Measurements from ENCODE around the gene ZBTB16.
"Not testable (repeated sequence)": the region's sequence is repeated elsewhere in the genome, so short reads cannot be mapped to it uniquely, and the experiment has no call there.

ZBTB16 gene

DNA sequence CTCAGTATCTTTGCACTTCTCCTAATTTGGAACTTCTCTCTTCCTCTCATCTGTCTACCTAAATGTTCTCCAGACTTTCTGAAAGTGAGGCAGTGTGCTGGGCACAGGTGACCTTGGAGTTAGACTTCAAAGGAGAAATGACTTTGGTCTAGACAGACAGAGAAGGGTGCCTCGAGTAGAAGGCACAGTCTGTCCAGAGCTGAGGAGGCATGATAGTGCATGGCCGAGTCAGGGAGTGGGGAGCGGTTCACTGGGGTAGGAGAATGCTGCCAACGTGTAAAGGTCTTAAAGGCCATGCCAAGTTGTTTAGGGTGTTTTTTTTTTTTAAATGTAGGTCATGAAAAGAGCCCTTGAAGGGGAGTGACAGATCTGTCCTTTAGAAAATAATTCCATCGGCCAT lies 17.3 kb upstream of the ZBTB16 start:
- no peak for DNase-seq (ENCODE audit: low read depth)

DNA sequence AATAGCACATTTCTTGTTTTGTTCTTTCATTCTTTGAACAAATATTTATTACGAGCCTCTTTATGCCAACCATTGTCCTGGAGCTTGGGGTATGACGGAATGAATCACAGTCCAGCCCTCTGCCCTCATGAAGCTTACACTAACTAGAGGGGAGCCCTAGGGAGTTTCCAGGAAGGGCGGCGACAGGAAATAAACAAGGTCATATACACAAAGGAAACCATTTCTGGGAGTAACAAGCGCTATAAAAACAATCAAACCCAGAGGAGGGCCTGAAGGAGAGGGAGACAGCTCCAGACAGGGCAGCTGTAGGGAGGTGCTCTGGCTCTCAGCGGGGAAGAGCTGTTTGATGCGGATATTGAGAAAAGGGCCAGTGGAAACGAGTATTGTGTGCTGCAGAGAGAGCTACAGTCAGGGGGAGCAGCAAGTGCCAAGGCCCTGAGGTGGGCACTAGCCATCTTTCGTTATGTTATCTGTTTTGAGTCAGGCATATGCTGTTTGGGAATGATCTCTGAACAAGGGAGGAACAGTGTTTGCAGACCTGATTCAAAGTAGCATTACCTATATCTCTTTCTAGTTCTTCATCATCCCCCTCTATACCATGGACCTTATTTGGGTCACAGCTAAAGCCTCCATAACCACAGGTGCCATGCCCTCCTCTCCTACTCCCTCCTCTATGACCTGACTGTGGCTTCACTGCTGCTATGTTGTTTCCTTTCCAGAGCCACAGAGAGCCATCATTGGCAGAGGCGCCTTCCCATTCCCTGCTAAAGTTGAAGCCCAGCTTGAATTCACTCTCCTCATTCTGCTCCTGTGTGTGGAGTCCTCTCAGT lies 15.3 kb upstream of the ZBTB16 start:
- no peak for DNase-seq (ENCODE audit: low read depth)

DNA sequence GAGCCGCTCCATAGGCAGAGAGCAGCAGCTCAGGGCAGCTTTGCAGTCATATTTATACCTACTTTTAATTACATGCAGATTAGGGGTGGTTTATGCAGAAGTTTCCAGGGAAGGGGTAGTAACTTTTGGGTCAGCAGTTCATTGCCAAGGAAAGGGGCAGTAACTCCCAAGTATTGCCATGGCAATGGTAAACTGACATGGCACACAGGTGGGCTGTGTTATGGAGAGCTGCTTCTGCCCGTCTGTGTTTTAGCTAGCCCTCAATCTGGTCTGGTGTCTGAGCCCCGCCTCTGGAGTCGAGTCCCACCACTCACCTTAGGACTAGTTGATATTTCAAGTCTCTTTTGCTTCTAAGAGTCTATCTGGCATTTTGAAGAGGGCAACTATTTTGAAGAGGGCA lies 12.2 kb upstream of the ZBTB16 start:
- DNase-seq (ENCODE audit: low read depth): no peak

DNA sequence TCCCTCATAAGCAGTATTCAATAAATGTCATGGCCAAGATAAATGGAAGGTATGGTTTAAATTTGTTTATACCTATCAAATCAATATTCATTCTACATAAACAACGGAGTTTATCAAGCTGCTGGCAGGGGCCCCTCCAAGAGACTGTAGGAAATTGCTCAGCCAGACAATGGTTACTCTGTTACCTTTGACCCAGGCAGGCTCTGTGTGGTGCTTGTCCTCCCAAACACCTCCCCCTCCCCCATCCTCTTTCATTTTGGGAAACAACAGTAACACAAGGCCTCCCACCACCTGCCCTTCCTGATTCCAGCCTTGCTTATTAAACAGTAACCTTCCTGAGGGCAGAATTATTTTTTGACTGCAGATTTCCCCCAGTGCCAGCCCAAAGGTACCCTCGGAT lies 10.5 kb upstream of the ZBTB16 start:
- DNase-seq (ENCODE audit: low read depth): no peak

DNA sequence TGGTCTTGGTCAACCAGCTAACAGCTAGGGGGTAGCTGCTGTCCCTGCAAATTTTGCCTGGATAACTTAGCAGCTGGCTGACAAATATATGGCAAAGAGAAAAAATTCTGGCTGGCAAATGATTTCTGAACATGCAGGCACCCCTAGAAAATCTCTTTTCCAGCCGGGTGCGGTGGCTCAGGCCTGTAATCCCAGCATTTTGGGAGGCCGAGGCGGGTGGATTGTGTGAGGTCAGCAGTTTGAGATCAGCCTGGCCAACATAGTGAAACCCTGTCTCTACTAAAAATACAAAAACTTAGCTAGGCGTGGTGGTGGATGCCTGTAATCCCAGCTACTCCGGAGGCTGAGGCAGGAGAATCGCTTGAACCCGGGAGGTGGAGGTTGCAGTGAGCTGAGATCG lies 9.7 kb upstream of the ZBTB16 start:
- not testable (repeated sequence) for DNase-seq (ENCODE audit: low read depth)

DNA sequence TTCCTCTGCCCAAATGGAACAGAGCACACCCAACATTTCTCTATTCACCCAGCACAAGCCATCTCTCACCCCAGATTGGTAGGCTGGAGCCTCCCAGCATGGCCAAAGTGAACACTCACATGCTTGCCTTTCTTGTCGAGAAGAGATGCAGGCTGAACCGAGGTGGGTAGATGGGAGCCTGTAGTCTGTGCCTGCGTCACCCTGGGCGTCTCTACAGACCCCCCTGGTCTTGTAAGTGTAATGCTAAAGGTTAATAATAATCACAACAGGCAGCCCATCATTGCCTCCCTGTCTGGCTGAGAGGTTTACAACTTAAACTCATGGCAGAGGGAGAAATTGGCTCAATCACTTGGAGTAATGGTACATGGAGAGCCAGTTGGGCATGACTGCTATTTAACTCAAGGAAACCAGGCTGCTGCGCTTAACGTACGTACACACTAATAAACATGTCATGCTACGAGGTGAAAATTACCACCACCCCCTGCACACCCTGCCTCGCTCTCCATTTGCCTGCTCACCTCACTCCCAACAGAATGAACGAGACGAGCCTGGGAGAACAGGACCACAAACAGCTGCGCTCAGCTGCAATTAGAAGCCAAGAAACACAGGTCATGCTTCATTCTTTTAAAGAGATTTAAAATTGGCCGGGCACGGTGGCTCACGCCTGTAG lies 9.1 kb upstream of the ZBTB16 start:
- DNase-seq (ENCODE audit: low read depth): no peak

DNA sequence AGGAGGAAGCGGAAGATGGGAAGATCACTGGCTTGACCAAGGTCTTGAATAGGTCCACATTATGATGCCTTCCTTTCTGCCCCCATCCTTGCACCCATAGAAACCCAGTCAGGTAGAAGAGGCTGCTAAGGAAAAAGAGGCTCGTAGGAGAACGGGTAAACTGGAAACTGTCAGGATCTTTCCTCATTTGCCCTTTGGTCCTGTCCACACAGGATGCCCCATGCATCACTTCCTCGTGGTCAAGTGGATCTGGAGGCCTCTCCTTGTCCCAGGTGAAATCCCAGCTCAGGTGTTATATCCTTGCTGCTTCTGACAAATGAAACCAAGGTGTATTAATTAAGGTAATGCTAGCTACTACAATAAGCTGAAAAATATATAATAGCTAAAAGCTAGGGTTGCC lies 8.0 kb upstream of the ZBTB16 start:
- no peak for DNase-seq (ENCODE audit: low read depth)

DNA sequence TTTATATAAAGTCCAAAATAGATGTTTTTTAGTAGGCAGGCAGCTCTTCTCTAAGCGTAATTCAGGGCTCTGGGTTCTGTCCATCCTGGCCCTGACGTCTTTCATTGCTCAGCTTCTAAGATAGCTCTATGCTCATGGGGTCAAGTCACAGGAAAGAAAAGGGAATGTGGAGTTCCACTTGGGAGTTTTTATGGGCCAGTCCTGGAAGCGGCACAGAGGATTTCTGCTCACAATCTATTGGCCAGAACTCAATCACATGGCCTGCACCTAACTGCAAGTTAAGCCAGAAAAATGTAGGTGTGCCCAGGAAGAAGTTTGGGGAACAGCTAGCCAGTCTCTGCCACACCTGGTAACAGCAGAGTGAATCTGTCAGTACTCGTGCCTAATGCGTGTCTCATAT lies 7.4 kb upstream of the ZBTB16 start:
- DNase-seq (ENCODE audit: low read depth): no peak

DNA sequence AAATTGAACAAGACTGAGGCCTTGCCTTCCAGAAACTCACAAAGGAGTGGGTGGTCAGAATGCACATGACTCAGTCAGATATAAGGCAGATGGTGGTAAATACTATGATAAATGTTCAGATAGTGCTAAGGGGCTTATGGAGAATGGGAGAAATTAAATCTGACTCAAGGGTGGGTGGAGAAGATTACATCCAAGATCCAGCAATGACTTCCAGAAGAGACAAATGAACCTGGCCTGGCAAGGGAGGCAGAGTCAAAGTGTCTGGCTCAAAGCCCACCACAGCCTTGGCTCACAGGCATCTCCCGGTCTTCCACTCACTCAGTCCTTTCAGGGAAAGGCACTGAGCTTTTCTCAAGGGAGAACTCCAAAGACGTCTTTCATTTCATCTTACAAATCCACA lies 6.1 kb upstream of the ZBTB16 start:
- DNase-seq (ENCODE audit: low read depth): no peak

DNA sequence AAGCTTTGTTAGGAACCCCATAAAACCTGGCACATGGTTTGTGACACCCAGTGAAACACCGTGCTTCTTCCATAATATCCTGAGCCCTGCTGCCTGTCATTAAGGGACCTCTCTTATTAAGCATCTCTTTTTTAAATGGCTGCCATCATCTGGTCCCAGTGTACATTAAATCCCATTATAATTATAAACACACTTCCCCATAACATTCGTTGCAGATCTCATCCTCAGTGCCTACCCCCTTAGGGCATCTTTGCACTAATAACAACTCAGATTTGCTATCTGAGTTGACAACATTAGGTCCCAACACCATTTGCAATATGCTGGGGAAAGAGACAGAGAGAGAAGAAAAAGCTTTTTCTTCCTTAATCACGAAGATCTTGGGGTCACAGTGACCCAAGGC lies 4.7 kb upstream of the ZBTB16 start:
- no peak for DNase-seq (ENCODE audit: low read depth)

DNA sequence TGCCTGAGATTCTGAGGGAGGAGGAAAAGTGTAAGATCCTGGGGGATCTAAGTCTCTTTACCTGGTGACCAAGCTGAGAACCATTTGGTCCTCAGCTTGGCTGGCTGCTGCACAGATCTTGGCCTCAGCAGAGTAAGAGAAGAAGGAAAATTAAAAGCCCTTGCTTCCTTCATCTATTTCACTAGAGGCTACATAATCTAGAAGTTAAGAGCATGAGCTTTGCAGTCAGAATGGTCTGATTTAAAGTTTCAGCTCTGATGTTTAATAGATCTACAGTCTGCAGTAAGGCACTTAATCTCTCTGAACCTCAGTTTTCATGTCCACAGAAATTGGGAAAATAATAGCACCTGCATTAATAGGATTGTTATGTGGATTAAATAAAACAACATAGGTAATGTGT lies 3.1 kb upstream of the ZBTB16 start:
- no peak for DNase-seq (ENCODE audit: low read depth)

DNA sequence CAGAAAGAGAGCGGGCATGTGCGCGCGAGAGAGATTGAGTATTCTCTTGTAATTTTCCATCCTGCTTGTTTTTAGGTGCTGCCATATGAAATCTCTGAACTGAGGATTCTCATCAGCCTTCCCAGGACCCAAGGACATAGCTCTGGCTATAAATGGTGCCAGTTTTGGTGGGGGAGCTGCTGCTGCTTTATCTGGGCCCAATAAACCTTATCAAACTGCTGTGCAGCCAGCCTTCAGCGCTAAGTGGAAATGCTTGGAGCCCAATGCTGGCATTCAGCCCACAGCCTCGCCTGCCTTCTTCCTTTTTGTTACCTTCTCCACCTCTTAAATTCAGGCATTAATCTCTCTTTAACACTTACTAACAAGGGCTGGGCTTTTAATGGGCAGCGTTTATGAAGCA lies 2.4 kb upstream of the ZBTB16 start:
- no peak for DNase-seq (ENCODE audit: low read depth)

DNA sequence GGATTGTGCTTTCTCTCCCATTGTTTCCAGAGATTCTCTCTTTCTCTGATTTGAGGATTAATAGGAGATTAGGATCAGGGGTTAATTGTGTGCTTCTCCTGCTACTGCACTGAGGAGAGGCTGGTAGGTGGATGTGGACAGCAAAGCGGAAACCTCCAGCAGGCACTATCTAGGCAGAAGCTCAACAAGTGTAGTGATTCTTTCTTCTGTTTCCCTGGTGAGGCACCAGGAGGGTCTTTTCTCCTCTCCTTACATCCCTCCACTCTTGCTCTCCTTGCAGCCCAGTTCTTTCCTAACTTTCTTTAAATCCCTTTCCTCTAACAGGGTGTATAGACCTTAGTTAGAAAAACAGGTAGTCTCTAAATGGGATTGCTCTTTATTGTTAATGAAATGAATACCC lies 1.9 kb upstream of the ZBTB16 start:
- no peak for DNase-seq (ENCODE audit: low read depth)

DNA sequence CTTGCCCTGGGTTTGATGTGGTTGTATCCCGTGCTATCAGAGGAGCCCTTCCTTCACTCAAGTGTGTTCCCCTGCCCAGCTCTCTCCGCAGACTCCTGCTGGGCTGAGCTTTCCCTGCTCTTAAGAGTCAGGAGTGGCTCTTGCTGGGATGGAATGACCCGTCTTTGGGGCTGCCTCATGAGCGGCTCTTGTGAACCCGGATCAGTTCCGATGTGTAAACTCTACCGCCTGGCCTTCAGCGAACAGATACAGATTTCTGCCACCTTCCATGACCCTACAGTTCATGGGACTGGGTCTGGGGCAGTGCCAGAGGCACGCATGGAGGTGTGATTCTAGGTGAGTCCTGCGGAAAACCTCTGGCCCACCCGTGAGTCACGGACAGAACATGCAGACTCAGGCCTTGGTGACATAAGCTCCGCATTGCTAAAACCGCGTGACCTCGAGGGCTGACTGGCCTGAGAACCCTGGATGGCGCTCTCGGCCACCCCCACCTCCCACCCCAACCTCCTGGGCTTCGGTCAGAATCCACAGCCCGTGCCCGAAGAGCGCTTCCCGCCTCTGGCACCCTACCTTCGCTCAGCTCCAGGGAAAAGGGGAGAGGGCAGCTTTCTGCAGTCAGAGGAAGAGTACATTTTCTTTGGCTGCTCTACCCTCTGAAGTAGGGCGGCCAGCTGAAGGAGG lies 1.3 kb upstream of the ZBTB16 start:
- no peak for DNase-seq (ENCODE audit: low read depth)

DNA sequence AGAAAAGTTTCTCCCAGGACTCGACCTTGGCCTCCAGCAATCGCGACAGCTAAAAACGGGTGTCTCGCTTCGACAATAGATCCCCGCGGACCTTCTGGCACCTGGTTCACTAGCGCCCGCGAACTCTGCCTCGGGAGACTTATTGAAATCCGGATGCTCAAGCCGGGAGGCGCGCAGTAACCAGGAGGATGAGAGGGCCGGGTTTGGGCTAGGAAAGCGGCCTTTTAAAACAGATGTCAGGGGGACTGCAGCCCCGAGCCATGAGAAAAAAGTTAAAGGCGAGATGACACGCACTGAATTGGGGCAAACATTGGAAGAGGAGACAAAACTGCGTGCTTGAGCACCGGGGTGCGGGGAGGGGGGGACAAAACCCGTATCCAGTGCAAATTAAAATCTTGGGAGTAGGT lies 637 bp upstream of the ZBTB16 start:
- no peak for DNase-seq (ENCODE audit: low read depth)

DNA sequence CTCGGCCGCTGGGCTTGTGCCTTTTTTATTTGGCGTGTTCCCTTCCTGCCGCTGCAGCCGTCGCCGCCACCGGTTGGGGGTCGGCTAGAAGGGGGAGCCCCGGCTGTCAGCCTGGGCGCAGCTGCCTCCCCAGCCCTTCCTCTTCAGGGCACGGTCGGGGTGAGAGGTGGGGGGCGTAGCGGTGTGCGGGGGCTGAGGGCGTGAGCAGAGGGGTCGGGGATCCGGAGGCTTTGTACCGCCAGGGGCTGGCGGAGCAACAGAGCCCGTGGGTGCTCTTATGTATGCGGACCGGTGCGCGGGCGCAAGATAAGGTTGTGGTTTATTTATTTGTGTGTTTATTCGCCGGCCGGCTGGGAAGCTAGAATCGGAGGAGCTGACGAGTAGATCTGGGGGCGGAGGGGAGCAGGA lies 477 bp downstream of the ZBTB16 start:
- DNase-seq (ENCODE audit: low read depth): no peak

DNA sequence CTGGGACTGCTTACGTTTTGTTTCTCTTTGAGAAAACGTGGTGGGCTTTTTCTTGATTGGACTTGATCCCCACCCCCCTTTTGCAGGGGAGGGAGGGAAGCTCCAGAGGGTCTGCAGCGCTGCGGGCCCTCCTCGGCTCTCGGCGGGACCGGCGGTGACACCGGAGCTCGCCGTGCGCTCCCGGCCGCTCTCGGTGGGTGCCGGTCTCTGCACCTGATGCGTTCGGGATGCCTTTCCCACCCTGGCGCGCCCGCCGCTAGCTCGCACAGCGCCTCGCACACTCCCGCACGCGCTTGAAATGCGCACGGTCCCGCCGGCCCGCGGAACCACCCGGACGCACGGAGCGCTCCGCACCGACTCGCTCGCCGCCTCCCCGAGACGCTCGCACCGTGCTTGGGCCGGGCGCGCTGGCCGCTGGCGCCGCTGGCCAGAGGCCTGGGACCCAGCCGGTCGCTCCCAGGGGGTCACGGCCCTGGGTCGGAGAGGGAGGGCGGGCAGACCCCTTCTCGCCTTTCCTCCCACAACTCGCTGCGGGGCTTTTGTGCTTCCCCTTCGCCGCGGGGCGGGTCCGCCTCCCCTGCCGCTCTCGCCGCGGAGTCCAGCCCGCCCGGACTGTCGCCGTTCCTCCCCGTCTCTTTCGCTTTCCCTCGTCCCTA lies 1.0 kb downstream of the ZBTB16 start:
- no peak for DNase-seq (ENCODE audit: low read depth)

DNA sequence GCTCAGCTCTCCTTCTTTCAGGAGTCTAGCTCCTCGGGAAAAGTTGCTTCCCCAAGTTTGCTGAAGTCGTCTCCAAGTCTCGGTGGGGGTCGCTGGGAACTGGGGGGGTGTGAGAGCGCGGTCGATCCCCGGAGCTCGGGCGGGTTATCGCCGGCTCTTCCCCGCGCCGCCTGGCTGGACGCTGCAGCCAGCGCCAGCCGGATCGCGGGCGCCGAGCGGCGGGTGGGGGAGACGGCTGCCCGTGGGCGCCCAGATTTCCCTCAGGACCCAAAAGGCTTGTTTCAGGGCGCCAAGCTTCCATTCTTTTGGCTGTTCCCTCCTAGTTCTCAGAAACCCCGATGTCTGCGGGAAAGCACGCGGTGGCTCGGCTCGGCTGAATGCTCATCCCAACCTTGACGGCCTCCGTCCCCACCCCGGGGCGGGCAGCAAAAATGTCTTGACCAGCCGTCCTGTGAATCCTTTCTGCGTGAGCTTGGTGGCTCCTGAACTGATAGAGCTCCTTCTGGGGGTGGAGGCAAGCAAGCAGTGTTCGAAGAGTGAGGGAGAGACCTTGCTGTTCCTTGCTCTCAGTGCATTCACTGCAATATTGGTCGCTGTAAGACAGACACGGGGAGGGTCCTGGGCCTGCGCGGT lies 1.7 kb downstream of the ZBTB16 start:
- no peak for DNase-seq (ENCODE audit: low read depth)

DNA sequence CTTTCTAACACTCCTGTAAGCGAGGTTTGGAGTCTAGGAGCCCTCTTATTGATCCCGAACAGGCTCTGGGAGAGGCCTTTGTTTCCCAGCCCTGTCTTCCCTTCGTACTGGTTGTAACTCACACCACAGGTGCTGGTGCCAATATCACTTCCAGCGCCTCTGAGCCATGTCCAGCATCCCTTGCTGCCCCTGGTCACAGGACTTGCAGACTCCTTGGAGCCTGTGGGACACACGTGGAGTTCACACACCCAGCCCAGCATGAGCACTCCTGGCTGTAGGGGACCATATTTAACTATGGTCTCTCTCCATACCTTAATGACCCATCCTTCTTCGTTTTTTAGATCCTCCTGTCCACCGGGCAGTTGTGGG lies 2.2 kb downstream of the ZBTB16 start:
- DNase-seq (ENCODE audit: low read depth): no peak

DNA sequence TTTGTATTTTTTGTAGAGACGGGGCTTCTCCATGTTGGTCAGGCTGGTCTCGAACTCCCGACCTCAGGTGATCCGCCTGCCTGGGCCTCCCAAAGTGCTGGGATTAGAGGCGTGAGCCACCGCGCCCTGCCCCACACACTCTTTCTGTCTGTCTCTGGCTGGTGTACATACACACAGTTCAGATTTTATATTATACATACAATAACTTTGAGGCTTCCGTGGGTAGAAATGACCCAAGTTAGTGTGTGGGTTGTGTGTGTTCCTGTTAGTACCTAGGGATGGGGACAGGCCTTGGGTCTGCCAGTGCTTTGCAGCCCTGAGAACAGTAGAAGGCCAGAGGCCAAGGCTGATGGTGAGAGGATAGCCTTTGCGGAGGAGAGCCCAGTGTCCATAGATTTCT lies 2.8 kb downstream of the ZBTB16 start:
- no peak for DNase-seq (ENCODE audit: low read depth)

DNA sequence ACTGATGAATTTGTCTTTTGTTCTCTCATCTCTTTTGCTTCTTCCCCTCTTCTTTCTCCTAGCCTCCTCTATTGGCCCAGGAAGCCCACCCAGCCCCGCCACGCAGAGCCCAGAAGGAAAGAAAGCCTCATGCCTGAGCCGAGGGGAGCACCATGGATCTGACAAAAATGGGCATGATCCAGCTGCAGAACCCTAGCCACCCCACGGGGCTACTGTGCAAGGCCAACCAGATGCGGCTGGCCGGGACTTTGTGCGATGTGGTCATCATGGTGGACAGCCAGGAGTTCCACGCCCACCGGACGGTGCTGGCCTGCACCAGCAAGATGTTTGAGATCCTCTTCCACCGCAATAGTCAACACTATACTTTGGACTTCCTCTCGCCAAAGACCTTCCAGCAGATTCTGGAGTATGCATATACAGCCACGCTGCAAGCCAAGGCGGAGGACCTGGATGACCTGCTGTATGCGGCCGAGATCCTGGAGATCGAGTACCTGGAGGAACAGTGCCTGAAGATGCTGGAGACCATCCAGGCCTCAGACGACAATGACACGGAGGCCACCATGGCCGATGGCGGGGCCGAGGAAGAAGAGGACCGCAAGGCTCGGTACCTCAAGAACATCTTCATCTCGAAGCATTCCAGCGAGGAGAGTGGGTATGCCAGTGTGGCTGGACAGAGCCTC lies 3.8 kb downstream of the ZBTB16 start:
- DNase-seq (ENCODE audit: low read depth): no peak

DNA sequence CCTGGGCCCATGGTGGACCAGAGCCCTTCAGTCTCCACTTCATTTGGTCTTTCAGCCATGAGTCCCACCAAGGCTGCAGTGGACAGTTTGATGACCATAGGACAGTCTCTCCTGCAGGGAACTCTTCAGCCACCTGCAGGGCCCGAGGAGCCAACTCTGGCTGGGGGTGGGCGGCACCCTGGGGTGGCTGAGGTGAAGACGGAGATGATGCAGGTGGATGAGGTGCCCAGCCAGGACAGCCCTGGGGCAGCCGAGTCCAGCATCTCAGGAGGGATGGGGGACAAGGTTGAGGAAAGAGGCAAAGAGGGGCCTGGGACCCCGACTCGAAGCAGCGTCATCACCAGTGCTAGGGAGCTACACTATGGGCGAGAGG lies 4.3 kb downstream of the ZBTB16 start:
- DNase-seq (ENCODE audit: low read depth): no peak

Data from stimulated activated CD8-positive, alpha-beta memory T cell treated with anti-CD3 and anti-CD28 coated beads, Interleukin-4, amount 100 ng/mL, for 24 hours (primary cell).